Endodermal cell (in vitro differentiated cells): ENCODE measurements around the gene BICDL2. TPM values are rescaled to one million over a fixed set of nuclear protein-coding genes. Genes with fewer than 3 reads are reported as not detected.

Experiments used
- DNase-seq: peaks from one replicate; pipeline ENCODE4 v3.0.0-alpha.2; 2017
- H3K27ac ChIP-seq: 2 replicates; pipeline ENCODE4 v1.5.1; 2013; ENCODE audit warnings: mild to moderate bottlenecking, low read depth, low read length, moderate library complexity
- H3K27me3 ChIP-seq: 2 replicates; pipeline ENCODE4 v1.6.1; 2013; ENCODE audit warnings: mild to moderate bottlenecking, low read length, moderate library complexity; ENCODE audit not compliant: insufficient read depth, control insufficient read depth, poor library complexity, severe bottlenecking
- H3K36me3 ChIP-seq: 2 replicates; pipeline ENCODE4 v1.7.0; 2013; ENCODE audit warnings: mild to moderate bottlenecking, low read length, moderate library complexity; ENCODE audit not compliant: control insufficient read depth, insufficient read depth
- H3K4me1 ChIP-seq: one replicate; pipeline ENCODE4 v1.7.0; 2013; ENCODE audit warnings: low read length; ENCODE audit not compliant: control insufficient read depth, insufficient read depth
- H3K4me3 ChIP-seq: 2 replicates; pipeline ENCODE4 v1.5.1; 2013; ENCODE audit warnings: mild to moderate bottlenecking, low read length, moderate library complexity
- H3K9ac ChIP-seq: 2 replicates; pipeline ENCODE4 v1.6.1; 2013; ENCODE audit warnings: mild to moderate bottlenecking, low read length, moderate library complexity; ENCODE audit not compliant: poor library complexity, severe bottlenecking; ENCODE audit errors: extremely low read depth
- H3K9me3 ChIP-seq: 2 replicates; pipeline ENCODE4 v1.6.1; 2013; ENCODE audit warnings: mild to moderate bottlenecking, low read length, moderate library complexity; ENCODE audit not compliant: control insufficient read depth
- H3K27ac Mint-ChIP-seq: 2 replicates; pipeline ENCODE4 v1.8.0; 2020; ENCODE audit warnings: mixed read lengths
- H3K27me3 Mint-ChIP-seq: 2 replicates; pipeline ENCODE4 v1.8.0; 2021; ENCODE audit warnings: mild to moderate bottlenecking, mixed read lengths; ENCODE audit not compliant: insufficient read depth
- H3K36me3 Mint-ChIP-seq: 2 replicates; pipeline ENCODE4 v1.8.0; 2020; ENCODE audit warnings: low read depth, mixed read lengths
- H3K4me1 Mint-ChIP-seq: 2 replicates; pipeline ENCODE4 v1.8.0; 2020; ENCODE audit warnings: mixed read lengths
- H3K4me3 Mint-ChIP-seq: 2 replicates; pipeline ENCODE4 v1.8.0; 2020; ENCODE audit warnings: mild to moderate bottlenecking, moderate library complexity, mixed read lengths
- H3K9me3 Mint-ChIP-seq: 2 replicates; pipeline ENCODE4 v1.8.0; 2020; ENCODE audit warnings: mild to moderate bottlenecking, mixed read lengths
- WGBS, 2 experiments: methylation state at CpG; one replicate each; pipeline versions ENCODE4 v1.1.5 to v1.1.7; 2013; ENCODE audit warnings: missing lambda C conversion rate in 2 of 2, mixed read lengths in 1 of 2; ENCODE audit not compliant: insufficient coverage in 1 of 2, insufficient read length in 1 of 2; 5-methylcytosine and 5-hydroxymethylcytosine counted together
- total RNA-seq, 2 donors: library from RNA; stranded (reverse); fragmentation: NEBNext Ultra II Directional in 1 of 2; extraction: Animal tissue kit (Norgen Biotek cat#: 25700) in 1 of 2; gene quantifications; 2 replicates in 1 of 2; 3 replicates in 1 of 2; pipeline ENCODE4 v1.2.1, GENCODE V29; 2021
- TF ChIP-seq, protein P1 (sequence below): fragments of 200-600 bp; sonication (generic); conservative IDR thresholded peaks from 2 replicates; pipeline ENCODE4 v1.5.0; 2021; ENCODE audit warnings: antibody characterized with exemption, mild to moderate bottlenecking

The BICDL2 gene
- total RNA-seq, 2 donors from 2014 or later = 4.7 to 8.2 TPM

DNA sequence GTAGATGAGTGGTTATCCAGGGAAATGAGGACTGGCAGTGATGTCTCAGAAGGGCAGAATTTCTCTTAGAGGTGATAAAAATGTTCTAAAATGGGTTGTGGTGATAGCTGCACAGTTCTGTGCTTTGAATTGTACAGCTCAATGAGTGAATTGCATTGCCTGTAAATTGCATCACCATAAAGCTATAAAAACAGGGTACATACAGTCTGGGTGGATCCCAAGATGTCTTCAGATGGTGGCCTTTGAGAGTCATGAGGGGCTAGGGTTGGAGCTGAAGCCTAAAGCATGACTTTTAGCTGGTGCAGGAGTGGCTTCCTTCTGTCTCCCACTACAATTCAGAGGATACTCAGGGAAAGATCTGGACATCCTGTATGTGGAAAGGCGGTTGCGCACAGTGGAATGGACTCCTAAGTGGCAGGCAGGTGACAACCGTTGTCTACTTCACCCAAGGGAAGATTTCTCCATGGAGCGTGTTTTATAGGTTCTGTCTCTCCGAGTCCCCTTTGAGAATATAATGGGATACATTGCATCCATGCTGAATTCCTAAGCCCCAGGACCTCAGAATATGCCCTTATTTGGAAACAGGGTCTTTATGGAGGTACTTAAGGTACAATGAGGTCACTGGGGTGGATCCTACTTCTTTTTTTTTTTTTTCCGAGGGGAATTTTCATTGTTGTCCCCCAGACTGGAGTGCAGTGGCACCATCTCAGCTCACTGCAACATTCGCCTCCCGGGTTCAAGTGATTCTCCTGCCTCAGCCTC, 27.1 kb upstream of the BICDL2 start:
- no peaks in the 10 kb centered on the region for H3K4me1 ChIP-seq
- Mint-ChIP-seq H3K27me3 (peaks cover 9% of the 10 kb centered on the region), H3K4me1 (peaks cover 7% of the 10 kb centered on the region), H3K4me3 (no peak overlapping the region), H3K9me3 (no peaks in the 10 kb centered on the region), H3K27ac (peak overlapping the region; percentile 27), H3K36me3 (no peaks in the 10 kb centered on the region)
- WGBS, 2 experiments = 92 to 94% methylated on average over 7 to 8 of the region's 8 CpGs
- TF ChIP-seq, protein P1, sequence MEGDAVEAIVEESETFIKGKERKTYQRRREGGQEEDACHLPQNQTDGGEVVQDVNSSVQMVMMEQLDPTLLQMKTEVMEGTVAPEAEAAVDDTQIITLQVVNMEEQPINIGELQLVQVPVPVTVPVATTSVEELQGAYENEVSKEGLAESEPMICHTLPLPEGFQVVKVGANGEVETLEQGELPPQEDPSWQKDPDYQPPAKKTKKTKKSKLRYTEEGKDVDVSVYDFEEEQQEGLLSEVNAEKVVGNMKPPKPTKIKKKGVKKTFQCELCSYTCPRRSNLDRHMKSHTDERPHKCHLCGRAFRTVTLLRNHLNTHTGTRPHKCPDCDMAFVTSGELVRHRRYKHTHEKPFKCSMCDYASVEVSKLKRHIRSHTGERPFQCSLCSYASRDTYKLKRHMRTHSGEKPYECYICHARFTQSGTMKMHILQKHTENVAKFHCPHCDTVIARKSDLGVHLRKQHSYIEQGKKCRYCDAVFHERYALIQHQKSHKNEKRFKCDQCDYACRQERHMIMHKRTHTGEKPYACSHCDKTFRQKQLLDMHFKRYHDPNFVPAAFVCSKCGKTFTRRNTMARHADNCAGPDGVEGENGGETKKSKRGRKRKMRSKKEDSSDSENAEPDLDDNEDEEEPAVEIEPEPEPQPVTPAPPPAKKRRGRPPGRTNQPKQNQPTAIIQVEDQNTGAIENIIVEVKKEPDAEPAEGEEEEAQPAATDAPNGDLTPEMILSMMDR = no peak
- no peaks in the 10 kb centered on the region for H3K9me3 ChIP-seq
- no peak for DNase-seq
- H3K36me3 ChIP-seq = no peaks in the 10 kb centered on the region
- no peak overlapping the region for H3K4me3 ChIP-seq
- H3K9ac ChIP-seq = no peak overlapping the region
- H3K27me3 ChIP-seq = peaks cover 4% of the 10 kb centered on the region
- H3K27ac ChIP-seq = no peak overlapping the region

DNA sequence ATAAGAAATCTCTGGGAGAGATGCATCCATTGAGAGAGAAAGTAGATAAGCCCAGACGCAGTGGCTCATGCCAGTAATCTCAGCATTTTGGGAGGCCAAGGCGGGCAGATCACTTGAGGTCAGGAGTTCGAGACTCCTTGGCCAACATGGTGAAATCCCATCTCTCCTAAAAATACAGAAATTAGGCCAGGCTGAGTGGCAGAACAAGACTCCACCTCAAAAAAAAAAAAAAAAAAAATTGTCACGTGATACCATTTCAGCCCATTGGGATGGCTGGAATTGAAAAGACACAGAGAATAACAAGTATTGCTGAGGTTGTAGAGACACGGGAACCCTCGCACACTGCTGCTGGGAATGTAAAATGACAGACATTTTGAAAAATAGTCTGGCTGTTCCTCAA, 25.8 kb upstream of the BICDL2 start:
- no peak for DNase-seq
- Histone ChIP-seq H3K27me3 (peaks cover 4% of the 10 kb centered on the region), H3K27ac (no peak overlapping the region), H3K36me3 (no peaks in the 10 kb centered on the region), H3K9me3 (no peaks in the 10 kb centered on the region), H3K9ac (no peak overlapping the region), H3K4me3 (no peak overlapping the region), H3K4me1 (no peaks in the 10 kb centered on the region)
- H3K27ac Mint-ChIP-seq = no peak overlapping the region
- no peak overlapping the region for H3K4me3 Mint-ChIP-seq
- H3K27me3 Mint-ChIP-seq = peaks cover 14% of the 10 kb centered on the region
- 90% methylated on average over 4 to 6 of the region's 6 CpGs for WGBS, 2 experiments
- peaks cover 7% of the 10 kb centered on the region for H3K4me1 Mint-ChIP-seq
- H3K9me3 Mint-ChIP-seq = no peaks in the 10 kb centered on the region
- TF ChIP-seq, protein P1 = no peak
- H3K36me3 Mint-ChIP-seq = no peaks in the 10 kb centered on the region

DNA sequence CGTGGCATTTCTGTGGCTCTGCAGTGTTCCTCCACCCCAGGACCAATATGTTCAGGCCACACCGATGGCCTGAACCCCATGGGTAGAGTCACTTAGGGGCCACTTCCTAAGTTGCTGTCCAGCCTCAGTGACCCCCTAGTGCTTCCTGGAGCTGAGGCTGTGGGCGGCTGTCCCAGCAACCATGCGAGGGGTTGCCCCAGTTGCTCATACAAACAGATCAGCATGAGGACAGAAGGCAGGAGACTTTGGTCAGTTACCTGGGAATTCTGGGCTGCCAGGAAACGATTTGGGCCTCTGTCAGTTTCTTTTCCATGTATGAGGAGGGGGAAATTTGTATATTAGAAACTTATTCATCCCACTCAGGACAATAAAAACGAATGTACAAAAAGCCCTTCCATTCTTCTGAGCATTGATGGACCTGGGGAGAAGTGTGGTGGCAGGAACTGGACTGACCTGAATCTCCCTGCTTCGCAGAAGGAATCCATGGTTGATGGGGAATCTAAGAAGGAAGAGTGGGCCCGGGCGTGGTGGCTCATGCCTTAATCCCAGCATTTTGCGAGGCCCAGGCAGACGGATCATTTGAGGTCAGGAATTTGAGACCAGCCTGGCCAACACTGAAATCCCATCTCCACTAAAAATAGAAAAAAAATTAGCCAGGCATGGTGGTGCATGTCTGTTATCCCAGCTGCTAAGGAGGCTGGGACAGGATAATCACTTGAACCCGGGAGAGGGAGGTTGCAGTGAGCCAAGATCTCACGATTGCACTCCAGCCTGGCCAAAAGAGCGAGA, 23.8 kb upstream of the BICDL2 start:
- H3K4me3 ChIP-seq = no peak overlapping the region
- Mint-ChIP-seq H3K36me3 (peaks cover 1% of the 10 kb centered on the region), H3K27ac (no peak overlapping the region), H3K4me3 (peak overlapping the region; percentile 72), H3K4me1 (peaks cover 7% of the 10 kb centered on the region), H3K9me3 (no peaks in the 10 kb centered on the region), H3K27me3 (peaks cover 23% of the 10 kb centered on the region)
- H3K9me3 ChIP-seq = no peaks in the 10 kb centered on the region
- H3K4me1 ChIP-seq = no peaks in the 10 kb centered on the region
- H3K9ac ChIP-seq = no peak overlapping the region
- peaks cover 4% of the 10 kb centered on the region for H3K27me3 ChIP-seq
- no peak overlapping the region for H3K27ac ChIP-seq
- TF ChIP-seq, protein P1 = no peak
- H3K36me3 ChIP-seq = no peaks in the 10 kb centered on the region
- no peak for DNase-seq
- WGBS, 2 experiments = 86 to 91% methylated on average over 8 to 13 of the region's 14 CpGs
